GM18505 (cell line): ENCODE measurements around the gene ATP5ME.
"Not testable (repeated sequence)": the region's sequence is repeated elsewhere in the genome, so short reads cannot be mapped to it uniquely, and the experiment has no call there.

Experiments
- ATAC-seq: cut with Tn5 transposase; IDR thresholded peaks from one replicate; pipeline ENCODE4 v1.9.1; 2021; ENCODE audit not compliant: unreplicated experiment
- POLR2A ChIP-seq: IDR thresholded peaks from 4 replicates; pipeline ENCODE4 v1.6.1; 2011; ENCODE audit warnings: borderline replicate concordance; ENCODE audit not compliant: insufficient read depth, insufficient read length; ENCODE audit errors: extremely low read depth

ATP5ME gene

GRCh38 chr4:675036-675882 lies 1.2 kb upstream of the ATP5ME start:
- TF ChIP-seq POLR2A: no peak
- peak; percentile 4 for ATAC-seq

GRCh38 chr4:673349-674091 lies 556 bp downstream of the ATP5ME start:
- no peak for TF ChIP-seq POLR2A
- no peak for ATAC-seq

GRCh38 chr4:671769-672168 lies 2.3 kb downstream of the ATP5ME start:
- no peak for ATAC-seq
- TF ChIP-seq POLR2A: no peak

- ATAC-seq: not testable (repeated sequence)
These were observed 4.1 kb downstream of the ATP5ME start for GRCh38 chr4:669806-670559.

- ATAC-seq: not testable (repeated sequence)
These were observed 5.9 kb downstream of the ATP5ME start for GRCh38 chr4:668219-668618.

- no peak for TF ChIP-seq POLR2A
- no peak for ATAC-seq
These were observed 6.5 kb downstream of the ATP5ME start for GRCh38 chr4:667545-667925.

GRCh38 chr4:666822-667544 lies 7.1 kb downstream of the ATP5ME start:
- ATAC-seq: no peak
- no peak for TF ChIP-seq POLR2A

- TF ChIP-seq POLR2A: no peak
- ATAC-seq: no peak
These were observed 7.7 kb downstream of the ATP5ME start for GRCh38 chr4:666436-666810.

- no peak for ATAC-seq
- no peak for TF ChIP-seq POLR2A
These were observed 8.2 kb downstream of the ATP5ME start for GRCh38 chr4:665751-666435.

- TF ChIP-seq POLR2A: no peak
- no peak for ATAC-seq
These were observed 8.7 kb downstream of the ATP5ME start for GRCh38 chr4:665381-665750.

GRCh38 chr4:664713-665231 lies 9.3 kb downstream of the ATP5ME start:
- TF ChIP-seq POLR2A: no peak
- no peak for ATAC-seq
